ENCODE results near the gene TMEM128.
"Not testable (repeated sequence)": the region's sequence is repeated elsewhere in the genome, so short reads cannot be mapped to it uniquely, and the experiment has no call there.

The TMEM128 gene, protein sequence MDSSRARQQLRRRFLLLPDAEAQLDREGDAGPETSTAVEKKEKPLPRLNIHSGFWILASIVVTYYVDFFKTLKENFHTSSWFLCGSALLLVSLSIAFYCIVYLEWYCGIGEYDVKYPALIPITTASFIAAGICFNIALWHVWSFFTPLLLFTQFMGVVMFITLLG

DNA sequence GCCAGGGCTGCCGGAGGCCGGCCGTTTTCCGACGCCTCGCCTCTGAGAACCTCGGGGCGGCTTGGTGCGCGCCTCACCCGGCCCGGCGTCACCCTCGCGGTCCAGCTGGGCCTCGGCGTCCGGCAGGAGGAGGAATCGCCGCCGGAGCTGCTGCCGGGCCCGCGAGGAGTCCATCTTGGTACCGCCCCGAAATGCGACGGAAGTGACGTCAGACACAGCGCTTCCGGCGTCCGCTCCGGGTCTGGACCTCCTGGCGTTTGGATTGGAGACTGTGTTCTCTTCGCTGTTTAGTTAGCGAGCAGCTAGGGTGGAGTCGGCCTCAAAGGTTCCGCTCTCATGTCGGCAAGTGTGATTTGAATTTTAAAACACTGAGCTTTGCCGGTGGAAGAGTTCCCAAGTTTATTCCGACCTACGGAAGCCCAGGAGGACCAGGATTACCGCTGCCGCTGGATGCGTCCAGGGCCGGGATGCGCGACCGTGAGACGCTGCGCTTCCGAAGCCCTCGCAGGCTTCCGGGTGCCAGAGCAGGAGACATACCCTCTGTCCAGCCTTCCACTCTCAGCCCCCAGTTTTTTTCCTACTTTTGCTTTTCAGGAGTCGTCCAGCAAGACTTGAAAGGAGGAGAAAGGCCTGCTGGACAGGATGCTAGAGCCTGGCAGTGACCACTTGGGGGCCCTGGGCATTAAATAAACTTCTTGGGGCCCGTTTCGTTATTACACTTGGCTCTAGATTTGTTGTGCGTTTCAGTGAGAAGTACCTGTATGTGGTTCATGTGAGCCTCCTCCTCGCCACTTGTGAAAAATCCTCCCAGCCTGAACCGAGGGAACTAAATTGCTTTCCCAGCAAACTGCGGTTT lies at the start of gene TMEM128:
TMEM128 (minus strand) TSS at position 195 of the 856 bp plus-strand sequence; CDS start at position 174, 21 bp downstream.
- peak; percentile 88 for DNase-seq

DNA sequence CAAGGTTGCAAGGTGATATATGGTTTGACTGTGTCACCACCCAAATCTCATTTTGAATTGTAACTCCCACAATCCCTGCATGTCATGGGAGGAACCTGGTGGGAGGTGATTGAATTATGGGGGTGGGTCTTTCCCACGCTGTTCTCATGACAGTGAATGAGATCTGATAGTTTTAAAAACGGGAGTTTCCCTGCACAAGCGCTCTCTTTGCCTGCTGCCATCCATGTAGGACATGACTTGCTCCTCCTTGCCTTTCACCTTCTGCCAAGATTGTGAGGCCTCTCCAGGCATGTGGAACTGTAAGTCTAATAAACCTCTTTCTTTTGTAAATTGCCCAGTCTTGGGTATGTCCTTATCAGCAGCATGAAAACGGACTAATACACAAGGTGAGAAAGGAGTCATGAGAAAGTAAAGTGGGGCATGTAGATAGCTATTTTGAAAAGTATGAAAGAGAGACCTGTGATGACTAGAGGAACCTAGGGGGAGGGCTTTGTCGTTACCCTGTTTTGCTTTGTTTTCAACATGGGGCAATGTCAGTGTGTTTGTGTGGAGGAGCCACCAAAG lies 48.3 kb upstream of the TMEM128 start:
- no peak for DNase-seq

DNA sequence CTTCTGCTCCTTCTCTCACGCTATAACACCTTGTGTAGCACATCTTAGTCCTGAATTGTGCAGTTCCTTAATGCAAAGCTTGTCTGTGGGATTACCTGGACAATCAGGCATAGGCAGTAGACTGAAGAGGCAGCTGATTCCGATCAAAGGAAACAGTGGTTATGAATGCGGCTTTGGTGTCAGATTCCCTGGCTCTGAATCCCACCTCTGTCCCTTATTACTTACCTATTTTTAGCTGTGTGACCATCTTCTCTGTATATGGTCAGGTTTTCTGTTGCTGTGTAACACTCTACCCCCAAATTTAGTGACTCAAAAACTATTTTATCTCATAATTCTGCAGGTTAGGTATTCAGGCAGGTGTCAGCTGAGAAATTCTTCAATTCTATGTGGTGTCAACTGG lies 45.3 kb upstream of the TMEM128 start:
- DNase-seq, result no peak

DNA sequence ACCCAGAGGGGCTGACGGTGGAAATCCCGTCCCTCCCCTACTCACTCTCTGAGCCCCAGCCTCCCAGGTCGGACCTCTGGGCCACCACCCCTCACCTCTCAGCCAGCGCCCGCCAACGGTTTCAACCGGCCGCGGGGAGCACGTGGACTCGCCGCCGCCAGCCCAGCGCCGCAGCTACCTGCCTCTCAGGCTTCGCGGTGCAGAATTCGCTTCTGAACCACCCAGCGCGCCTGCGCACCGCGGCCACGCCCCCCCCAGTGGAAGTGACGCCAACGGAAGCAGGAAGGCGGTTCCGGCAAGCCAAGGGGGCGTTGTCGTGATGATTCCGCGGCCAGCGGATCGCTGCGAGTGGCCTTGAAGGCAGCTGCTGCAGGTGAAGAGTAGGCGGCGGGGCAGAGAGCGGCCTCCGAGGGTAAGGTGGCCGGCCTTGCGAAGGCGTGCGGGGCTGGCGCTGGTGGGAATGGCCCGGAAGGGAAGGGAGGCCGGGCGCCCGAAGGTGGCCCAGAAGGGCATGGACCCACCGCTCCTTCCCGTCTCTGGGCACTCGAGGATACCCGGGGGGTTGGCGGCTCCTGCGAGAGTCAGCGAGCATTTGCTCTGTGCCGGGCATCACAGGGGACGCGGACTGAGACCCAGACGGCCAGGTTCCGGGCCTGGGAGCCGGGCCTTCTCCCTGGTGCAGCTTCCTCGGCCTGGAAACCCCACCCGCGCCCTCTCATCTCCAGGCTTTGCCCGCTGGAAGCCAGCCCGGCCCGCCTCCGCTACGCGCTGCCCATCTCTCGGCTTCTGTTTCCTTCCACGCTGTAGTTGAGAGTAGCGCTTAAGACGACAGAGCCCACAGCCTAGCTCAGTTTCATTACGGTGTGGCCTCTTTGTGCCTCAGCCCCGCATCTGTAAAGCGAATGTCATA lies 42.2 kb upstream of the TMEM128 start, which contains the start of the genes LYAR and ZBTB49:
LYAR (minus strand) TSS at position 214 of the 910 bp plus-strand sequence. CDS start 6,412 bp downstream, outside the sequence.
ZBTB49 (plus strand) TSS at position 311 of the 910 bp plus-strand sequence. CDS start 9,695 bp downstream, outside the sequence.
- DNase-seq, result peak; percentile 96

DNA sequence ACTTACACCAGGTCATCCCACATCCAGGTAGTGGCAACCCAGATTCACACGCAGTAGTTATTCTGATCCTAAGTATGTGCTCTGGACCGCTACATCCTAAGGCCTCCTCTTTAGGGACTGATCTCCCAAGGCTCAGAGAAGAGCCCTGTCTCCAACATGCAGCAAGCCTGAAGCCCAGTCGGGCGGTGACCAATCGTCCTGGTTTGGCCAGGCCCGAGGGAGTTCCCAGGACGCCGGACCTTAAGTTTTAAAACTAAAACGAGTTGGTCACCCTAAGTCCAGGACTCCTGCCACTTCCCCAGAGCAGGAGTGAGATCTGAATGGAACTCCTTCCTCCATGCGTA lies 41.5 kb upstream of the TMEM128 start:
- DNase-seq, result no peak

DNA sequence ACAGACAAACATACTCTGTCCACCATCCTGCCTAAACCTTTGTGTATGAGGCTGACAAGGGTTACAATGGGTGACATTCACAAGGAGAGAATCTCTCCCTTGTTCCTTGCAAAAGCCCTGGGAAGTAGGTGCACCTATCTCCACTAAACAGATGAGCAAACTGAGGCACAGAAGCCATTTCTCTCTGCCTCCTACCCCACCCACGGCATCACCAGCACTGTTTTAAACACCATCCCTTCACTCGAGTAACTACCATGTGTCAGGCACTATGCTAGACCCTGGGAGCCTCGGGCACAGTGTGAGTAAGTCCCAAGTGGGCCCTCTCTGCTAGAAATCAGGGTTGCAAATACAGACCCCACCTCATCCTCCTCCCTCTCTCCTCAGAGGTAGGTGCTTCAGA lies 41.0 kb upstream of the TMEM128 start:
- no peak for DNase-seq

DNA sequence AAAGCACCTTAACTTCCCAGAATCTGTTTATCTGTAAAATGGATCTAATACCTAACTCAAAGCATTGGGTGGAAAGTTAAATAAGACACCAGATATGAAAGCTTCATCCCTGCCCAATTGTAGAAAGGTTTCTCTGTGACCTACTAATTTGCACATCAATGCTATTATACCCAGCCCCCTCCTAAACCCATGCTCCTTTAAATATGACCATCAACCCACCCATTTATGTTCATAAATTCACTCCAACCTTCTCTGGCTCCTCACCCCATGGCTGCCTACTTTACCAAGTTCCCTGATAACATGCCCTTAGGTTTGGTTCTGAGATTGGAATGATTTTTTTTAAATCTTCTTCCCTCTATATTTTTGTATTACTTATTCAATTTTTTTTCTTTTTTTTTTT lies 40.1 kb upstream of the TMEM128 start:
- DNase-seq, result no peak

DNA sequence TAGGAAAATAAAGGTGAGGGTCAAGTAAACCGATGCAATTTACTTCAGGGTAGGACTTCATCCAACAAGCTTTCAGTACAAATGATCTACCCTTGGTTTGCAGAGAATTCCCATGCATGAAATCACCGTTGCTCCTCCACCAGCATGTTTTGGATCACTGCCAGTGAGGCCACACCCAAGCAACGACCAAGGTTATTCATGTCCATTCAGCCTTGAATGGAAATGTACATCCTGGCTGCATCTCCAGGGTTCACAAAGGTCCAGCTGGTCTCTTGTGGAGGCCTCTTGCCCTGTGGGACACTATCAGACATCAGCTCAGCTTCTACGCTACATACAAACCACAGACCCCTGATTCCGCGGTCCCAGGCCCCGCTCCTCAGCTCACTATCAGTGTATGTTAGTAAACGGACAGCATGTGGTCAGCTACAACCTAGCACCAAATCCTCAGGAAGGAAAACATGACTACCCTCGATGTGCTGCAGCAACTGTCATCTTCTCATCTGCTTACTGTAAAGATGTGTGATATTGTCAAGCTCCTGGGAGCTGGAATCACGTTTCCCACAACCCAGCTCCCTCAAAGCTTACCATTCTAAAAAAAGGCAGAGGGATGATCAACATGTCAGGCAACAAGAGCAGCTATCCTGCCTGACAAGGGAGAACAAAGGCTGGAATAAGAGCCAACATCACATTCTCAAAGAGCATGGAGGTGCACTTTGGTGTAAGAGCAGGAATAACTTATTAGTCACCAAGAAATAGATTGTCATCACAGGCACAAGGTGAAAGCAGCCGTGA lies 37.0 kb upstream of the TMEM128 start:
- DNase-seq, result no peak

DNA sequence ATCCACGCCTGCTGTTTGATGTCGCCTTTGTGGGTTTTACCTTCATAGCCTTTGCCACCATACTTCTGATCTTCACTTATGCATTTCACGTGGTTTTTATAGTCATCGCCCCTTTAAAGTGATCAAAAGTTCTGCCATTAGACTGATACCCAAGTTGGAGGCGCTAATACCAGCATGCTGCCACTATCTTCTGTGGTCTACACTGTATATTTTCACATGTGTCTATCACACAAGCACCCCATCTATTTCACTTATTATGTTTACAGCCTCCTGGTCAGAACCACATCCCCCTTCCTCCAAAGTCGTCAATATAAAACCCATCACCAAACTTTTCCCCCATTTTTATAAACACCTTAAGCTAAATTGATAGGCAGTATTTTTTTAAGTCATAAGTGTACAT lies 33.8 kb upstream of the TMEM128 start:
- no peak for DNase-seq

DNA sequence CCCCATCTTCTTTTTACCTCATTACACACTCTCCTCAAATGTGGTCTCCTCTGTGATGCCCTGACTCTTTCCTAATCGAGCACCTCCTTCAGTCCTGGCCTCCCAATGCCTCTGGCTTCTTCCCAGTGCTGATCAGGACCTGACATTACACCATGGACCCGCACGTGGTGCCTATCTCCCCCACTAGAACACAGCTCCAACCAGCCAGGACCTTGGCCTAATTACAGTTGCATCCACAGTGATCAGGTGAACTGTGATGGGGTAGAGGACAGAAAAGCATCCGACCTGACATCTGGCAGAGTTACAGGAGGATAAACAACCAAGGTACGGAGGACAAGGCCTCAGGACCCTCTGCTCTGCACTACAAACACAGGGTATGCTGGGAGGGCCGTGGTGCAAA lies 29.5 kb upstream of the TMEM128 start:
- DNase-seq, result no peak

DNA sequence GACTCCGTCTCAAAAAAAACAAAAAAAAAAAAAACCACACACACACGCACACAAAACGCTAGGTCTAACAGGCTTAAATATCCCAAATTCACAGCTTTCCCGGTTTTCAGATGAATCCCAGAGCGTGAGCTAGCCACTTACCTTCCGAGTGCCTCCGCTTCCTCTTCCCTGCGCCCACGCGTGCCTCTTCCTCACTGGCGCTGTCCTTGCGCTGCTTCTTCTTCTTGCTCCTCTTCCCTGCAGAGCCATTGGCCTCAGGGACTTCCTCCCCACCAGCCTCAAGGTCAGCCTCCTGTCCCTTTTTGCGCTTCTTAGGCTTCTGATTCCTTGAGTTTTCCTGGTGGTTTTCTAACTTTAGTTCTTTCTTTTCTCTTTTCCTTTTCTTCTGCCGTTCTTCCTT lies 26.2 kb upstream of the TMEM128 start:
- DNase-seq, result no peak

DNA sequence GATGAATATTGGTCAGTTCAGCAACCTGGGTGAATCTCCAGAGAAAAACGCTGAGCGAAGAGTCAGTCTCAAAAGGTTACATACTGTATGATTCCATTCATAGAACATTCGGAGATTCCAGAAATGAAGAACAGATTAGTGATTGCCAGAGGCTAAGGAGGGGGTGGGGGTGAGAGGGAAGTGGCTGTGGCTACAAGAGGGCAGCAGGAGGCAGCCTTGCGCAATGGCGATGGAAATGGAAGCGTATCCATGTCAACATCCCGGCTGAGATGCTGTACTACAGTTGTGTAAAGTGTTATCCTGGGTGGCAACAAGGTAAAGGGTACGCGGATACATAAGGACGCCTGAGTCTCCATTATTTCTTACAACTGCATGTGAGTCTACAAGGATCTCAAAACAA lies 23.9 kb upstream of the TMEM128 start:
- no peak for DNase-seq

DNA sequence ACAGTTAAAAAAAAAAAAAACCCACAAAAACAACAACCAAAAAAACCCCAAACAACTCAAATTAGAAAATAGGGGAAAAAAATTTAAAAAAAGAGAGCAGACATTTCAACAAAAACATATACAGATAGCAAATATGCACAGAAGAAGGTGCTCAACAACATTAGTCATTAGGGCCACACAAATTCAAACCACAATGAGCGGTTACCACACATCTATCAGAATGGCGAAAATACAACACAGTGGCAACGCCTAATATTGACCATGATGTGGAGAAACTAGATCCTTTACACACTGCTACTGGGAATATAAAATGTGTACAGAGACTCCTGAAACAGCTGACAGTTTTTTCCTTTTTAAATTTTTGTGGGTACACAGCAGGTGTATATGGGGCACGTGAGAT lies 22.5 kb upstream of the TMEM128 start:
- DNase-seq, result no peak

DNA sequence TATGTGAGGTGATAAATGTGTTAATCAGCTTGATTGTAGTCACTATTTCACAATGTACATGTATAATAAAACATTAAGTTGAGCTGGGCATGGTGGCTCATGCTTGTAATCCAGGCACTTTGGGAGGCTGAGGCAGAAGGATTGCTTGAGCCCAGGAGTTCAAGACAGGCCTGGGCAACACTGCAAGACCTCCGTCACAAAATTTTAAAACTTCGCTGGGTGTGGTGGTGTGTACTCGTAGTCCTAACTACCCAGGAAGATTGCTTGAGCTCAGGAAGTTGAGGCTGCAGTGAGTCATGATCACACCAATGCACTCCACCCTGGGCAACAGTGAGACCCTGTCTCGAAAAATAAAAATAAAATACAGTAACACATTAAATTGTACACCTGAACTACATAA lies 21.8 kb upstream of the TMEM128 start:
- DNase-seq, result peak; percentile 36

DNA sequence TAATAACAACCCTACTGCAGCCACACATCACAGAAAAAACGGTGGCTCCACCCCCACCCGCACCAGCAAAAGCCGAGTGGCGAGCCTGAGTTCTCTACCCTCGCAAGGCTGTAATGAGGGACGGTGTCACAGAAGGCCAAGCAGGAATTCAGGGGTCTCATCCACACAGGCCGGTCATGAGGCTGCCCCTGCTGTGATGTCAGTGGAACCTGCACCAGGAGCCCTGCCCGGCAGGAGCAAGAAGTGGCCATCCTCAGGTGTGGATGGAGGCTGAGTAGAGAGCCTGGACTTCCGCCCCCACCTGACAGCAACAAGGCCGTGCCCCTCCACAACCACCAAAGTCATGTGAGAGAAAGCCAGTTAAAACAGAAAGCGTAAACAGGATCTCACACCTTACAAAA lies 21.3 kb upstream of the TMEM128 start:
- peak; percentile 51 for DNase-seq

DNA sequence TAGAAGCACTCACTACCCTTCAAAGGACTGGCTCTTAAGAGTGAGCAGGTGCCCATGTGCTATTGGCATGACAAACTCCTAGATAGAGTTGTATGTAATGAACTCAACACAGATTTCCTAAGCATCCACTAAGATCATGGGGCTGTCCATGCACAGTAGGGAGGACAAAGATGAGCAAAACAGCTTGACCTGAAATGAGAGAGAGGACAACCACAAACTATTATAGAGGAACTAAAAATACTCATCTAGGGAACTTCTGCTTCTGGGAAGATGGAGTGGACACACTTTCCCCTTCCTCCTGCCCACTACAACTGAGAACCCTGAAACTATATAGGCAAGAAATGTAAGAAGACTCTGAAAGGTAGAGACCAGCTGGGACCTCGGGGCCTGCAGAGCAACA lies 20.8 kb upstream of the TMEM128 start:
- DNase-seq, result no peak

DNA sequence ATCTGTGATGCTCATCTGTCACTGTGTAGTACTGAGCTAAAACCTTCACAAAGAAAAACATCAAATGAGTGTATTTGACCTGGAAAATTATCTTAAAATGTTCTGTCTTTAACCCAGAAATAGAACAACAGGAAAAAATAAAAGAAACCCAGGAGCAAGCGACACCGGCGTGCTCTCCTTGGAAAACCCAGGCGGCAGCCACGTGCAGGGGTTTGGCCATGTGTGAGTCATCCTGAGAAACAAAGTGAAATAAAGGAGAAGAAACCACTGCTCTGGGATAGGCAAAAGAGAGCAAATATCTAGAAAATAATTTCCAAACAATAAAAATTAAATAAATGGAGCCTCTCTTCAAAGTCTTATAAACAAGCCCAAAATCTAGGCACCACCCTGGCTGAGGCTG lies 20.0 kb upstream of the TMEM128 start:
- DNase-seq, result no peak

DNA sequence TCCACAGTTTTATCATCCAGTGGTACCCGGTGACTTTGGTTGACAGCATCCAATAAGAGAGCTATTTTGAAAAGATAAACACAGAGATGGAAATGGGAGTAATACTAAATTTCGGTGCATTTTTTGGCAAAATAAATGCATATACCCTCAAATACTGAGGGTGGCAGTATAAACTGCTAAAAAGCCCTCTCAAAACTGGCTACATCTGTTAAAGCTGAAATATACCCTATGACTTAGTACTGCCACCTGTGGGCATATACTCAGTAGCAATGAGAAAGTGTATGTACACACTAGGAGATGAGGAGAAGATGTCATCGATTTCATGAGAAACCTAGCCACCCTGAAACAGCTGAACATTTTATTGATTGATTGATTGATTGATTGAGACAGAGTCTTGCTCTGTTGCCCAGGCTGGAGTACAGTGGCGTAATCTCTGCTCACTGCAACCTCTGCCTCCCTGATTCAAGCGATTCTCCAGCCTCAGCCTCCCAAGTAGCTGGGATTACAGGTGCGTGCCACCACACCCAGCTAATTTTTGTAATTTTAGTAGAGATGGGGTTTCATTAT lies 12.2 kb upstream of the TMEM128 start:
- DNase-seq, result no peak

DNA sequence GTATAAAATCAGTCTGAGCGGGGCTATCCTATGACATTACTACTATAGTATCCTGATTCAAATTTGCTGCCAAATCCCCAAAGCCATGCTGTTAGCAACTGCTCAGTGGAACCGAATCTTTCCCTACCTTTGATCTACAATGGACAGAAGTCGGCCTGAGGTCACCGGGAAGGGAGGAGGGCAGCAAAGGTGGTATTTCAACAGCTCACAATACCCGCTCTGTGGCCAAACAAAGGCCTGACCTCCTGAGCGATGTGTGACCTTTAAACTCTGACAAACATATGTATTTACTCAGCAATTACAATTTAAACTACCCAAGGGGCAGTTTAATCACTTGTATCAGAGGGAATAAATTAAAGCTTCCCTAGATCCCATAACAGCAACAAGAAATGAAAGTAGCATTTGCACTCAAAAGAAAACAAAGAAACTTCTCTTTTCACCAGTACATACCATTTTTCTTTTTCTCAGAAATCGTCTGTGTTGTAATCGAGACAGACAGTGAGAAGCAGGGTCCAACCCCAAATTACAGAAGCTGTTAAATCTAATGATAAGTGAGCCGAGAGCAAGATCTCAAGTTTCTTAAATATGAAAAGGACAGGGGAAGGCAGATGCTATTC lies 11.6 kb upstream of the TMEM128 start:
- DNase-seq, result no peak

DNA sequence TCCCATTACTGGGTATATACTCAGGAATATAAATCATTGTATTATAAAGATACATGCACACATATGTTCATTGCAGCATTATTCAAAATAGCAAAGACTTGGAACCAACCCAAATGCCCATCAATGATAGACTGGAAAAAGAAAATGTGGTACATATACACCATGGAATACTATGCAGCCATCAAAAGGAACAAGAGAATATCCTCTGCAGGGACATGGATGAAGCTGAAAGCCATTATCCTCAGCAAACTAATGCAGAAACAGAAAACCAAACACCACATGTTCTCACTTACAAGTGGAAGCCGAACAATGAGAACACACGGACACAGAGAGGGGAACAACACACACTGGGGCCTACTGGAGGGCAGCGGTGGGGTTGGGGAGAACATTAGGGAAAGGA lies 9.7 kb upstream of the TMEM128 start:
- not testable (repeated sequence) for DNase-seq

DNA sequence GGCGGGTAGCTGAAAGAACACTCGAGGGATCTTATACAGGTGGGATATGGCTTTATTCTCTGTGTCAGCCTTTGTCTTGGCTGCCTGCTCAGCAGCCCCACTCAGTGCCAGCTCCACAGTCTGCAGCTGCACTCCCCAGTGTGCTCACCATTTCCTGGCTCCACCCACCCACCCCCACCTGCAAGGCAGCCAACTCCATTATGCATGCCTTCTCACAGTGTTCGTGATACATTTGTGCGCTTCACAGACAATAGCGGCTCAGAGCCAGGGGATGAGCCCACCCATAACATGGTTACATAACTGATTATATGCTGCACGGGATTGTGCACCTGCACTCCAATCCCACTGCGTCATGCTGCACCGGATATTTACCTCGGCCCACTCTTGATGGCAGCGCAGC lies 8.8 kb upstream of the TMEM128 start:
- DNase-seq, result no peak
